A673 (cell line): ENCODE results near the gene MMP24OS. TPM values are rescaled to one million over a fixed set of nuclear protein-coding genes. Genes with fewer than 3 reads are reported as not detected.

Experiments
- BruUV-seq: library from RNA; stranded (reverse); fragments of 400-500 nt; replicated peaks from 2 replicates; lab custom pipeline; 2021; lab: Mats Ljungman, UMichigan
- CTCF ChIA-PET: fragments of 300-600 bp; sonication (Branson Sonifier 250); formaldehyde crosslinking; loops from one replicate; lab custom pipeline; 2022; ENCODE audit warnings: antibody characterized with exemption; lab: Charles Lee
- POLR2A ChIA-PET: fragments of 300-600 bp; sonication (Branson Sonifier 250); formaldehyde crosslinking; loops from one replicate; lab custom pipeline; 2022; ENCODE audit warnings: antibody characterized with exemption; ENCODE audit not compliant: low non-redundant PET; lab: Charles Lee
- DNase-seq: peaks from one replicate; pipeline ENCODE4 v3.0.0-alpha.2; 2015; ENCODE audit warnings: low spot score
- H3K27ac ChIP-seq: fragments of 200-600 bp; sonication (generic); 2 replicates; pipeline ENCODE4 v1.5.1; 2016; ENCODE audit warnings: mixed run types, low read depth, mild to moderate bottlenecking, mixed read lengths, antibody characterized with exemption, low read length; ENCODE audit not compliant: poor library complexity, severe bottlenecking
- H3K27me3 ChIP-seq: fragments of 200-600 bp; sonication (generic); replicated peaks from 2 replicates; pipeline ENCODE4 v1.6.1; 2017; ENCODE audit warnings: mixed run types, low read depth, mild to moderate bottlenecking, mixed read lengths, antibody characterized with exemption, low read length; ENCODE audit not compliant: insufficient read depth, poor library complexity
- H3K36me3 ChIP-seq: fragments of 200-600 bp; sonication (generic); 2 replicates; pipeline ENCODE4 v1.6.1; 2016; ENCODE audit warnings: mixed run types, mild to moderate bottlenecking, mixed read lengths, antibody characterized with exemption, low read length; ENCODE audit not compliant: insufficient read depth, poor library complexity, severe bottlenecking
- H3K4me1 ChIP-seq: fragments of 200-600 bp; sonication (generic); 2 replicates; pipeline ENCODE4 v1.6.1; 2017; ENCODE audit warnings: mixed run types, mild to moderate bottlenecking, mixed read lengths, antibody characterized with exemption, low read length; ENCODE audit not compliant: insufficient read depth, poor library complexity, severe bottlenecking
- H3K4me3 ChIP-seq: fragments of 200-600 bp; sonication (generic); 2 replicates; pipeline ENCODE4 v1.5.1; 2016; ENCODE audit warnings: low read depth, mixed run types, mild to moderate bottlenecking, mixed read lengths, low read length; ENCODE audit not compliant: poor library complexity, severe bottlenecking
- H3K9me3 ChIP-seq: fragments of 200-600 bp; sonication (generic); 2 replicates; pipeline ENCODE4 v1.6.1; 2016; ENCODE audit warnings: mixed run types, low read depth, mild to moderate bottlenecking, mixed read lengths, antibody characterized with exemption, low read length; ENCODE audit not compliant: poor library complexity, severe bottlenecking
- EZH2 ChIP-seq: fragments of 200-600 bp; sonication (generic); IDR thresholded peaks from 2 replicates; pipeline ENCODE4 v1.6.1; 2017; ENCODE audit warnings: borderline replicate concordance, low read depth, mild to moderate bottlenecking, mixed read lengths, antibody characterized with exemption, low read length; ENCODE audit not compliant: poor library complexity, severe bottlenecking
- intact Hi-C: fragments of 100-400 bp; cut with micrococcal nuclease; formaldehyde crosslinking; loops from one replicate; pipeline ENCODE4 v1.10.0; 2022; ENCODE audit not compliant: unreplicated experiment
- total RNA-seq: library from RNA; stranded (reverse); gene quantifications from 2 replicates; pipeline ENCODE4 v1.2.3, GENCODE V29; 2021
- TF ChIP-seq, protein P1 (sequence below): fragments of 300-800, 200-600 bp; sonication (generic); conservative IDR thresholded peaks from 2 replicates; pipeline ENCODE4 v1.5.1; 2017; ENCODE audit warnings: low read depth, mild to moderate bottlenecking, antibody characterized with exemption, low read length, moderate library complexity, mixed read lengths

MMP24OS gene
- total RNA-seq, 1 experiment from 2014 or later, result 26.2 TPM

DNA sequence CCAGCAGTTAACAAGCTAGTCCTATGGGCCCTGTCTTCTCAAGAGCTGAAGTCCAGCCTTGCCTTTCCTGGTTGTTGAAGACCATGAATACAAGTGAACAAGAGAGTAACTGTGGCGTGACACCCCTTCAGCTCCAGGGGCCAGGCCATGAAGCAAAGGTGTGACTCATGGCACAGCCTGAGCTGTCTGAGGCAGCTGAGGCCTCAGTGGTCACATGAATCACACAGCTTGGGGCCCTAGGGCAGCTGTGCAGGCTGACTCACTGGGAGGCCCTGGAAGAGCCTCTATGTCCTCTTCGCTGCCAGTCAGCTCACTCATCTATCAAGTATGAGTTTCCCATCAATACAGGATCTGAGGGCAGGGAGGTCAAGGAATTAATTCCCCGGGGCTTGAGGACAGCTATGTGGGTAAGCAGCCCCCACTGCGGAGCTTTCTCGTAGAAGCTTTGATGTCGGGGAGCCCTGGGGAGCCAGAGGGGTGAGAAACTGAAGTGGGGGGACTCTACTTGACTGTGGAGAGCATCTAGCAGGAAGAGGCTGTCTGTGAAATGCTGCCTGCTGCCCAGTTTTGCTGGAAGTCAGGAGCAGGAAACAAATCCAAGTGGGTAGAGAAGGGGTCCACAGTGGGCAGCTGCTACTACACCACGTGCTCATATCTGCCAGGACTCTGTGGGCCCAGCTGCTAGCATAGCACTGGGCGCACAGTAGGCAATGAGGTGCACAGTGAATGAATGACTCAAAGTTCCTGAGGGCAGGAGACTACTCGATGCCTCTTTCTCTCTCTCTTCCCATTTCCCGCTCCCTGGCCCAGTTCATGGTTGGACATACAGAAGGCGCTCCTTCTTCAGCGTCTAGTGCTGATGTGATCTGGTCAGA is 28.0 kb upstream of the MMP24OS start:
- peak; percentile 40 for DNase-seq
- H3K4me1 ChIP-seq, result no peaks in the 10 kb centered on the region
- intact Hi-C loops, result loop anchor here (5.0 kb wide), 1 partner anchor 131 kb away; the partner anchor contains the start of gene GDF5
- H3K27me3 ChIP-seq, result no peaks in the 10 kb centered on the region
- H3K9me3 ChIP-seq, result no peaks in the 10 kb centered on the region
- TF ChIP-seq, protein P1, sequence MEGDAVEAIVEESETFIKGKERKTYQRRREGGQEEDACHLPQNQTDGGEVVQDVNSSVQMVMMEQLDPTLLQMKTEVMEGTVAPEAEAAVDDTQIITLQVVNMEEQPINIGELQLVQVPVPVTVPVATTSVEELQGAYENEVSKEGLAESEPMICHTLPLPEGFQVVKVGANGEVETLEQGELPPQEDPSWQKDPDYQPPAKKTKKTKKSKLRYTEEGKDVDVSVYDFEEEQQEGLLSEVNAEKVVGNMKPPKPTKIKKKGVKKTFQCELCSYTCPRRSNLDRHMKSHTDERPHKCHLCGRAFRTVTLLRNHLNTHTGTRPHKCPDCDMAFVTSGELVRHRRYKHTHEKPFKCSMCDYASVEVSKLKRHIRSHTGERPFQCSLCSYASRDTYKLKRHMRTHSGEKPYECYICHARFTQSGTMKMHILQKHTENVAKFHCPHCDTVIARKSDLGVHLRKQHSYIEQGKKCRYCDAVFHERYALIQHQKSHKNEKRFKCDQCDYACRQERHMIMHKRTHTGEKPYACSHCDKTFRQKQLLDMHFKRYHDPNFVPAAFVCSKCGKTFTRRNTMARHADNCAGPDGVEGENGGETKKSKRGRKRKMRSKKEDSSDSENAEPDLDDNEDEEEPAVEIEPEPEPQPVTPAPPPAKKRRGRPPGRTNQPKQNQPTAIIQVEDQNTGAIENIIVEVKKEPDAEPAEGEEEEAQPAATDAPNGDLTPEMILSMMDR, result no peak
- TF ChIP-seq EZH2, result no peak
- BruUV-seq, result no TSS peak
- POLR2A ChIA-PET, result no interaction called here
- H3K36me3 ChIP-seq, result no peaks in the 10 kb centered on the region
- CTCF ChIA-PET, result interaction anchor here (0.6 to 1.6 kb wide), 3 partner anchors 22 to 161 kb away, joined by 3 to 8 read pairs (median 7); partner anchors contain the start of gene EIF6
- no peak overlapping the region for H3K4me3 ChIP-seq
- no peak overlapping the region for H3K27ac ChIP-seq

DNA sequence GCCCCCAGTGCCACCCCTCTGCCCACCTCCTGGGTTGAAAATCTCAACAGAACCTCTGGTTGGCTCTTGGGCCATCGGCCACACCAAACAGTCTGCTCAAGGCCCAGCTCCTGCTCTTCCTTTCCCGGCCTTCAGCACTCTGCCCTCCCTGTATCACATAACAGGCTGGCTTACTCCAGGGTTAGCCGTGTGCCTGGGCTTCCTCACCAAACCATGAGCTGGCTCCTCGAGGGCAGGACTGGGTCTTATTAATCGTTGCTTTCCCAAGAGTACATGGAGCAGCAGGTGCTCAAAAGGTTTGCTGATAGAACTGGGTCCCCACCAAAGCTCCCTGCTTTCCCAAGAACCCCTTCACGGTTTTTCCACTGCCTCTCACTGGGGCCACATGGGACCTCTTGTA is 27.0 kb upstream of the MMP24OS start:
- DNase-seq, result no peak
- H3K27me3 ChIP-seq, result no peaks in the 10 kb centered on the region
- POLR2A ChIA-PET, result interaction anchor here (0.6 kb wide), 1 partner anchor 36 kb away, joined by 4 read pairs; no protein-coding TSS in a partner anchor
- H3K4me3 ChIP-seq, result no peak overlapping the region
- H3K4me1 ChIP-seq, result no peaks in the 10 kb centered on the region
- H3K9me3 ChIP-seq, result no peaks in the 10 kb centered on the region
- no TSS peak for BruUV-seq
- H3K27ac ChIP-seq, result no peak overlapping the region
- intact Hi-C loops, result loop anchor here (5.0 kb wide), 2 partner anchors 132 to 142 kb away; partner anchors contain the start of gene GDF5
- CTCF ChIA-PET, result interaction anchor here (1.8 kb wide), 1 partner anchor 25 kb away, joined by 5 read pairs; no protein-coding TSS in a partner anchor
- H3K36me3 ChIP-seq, result no peaks in the 10 kb centered on the region
- TF ChIP-seq, protein P1, result no peak
- no peak for TF ChIP-seq EZH2

DNA sequence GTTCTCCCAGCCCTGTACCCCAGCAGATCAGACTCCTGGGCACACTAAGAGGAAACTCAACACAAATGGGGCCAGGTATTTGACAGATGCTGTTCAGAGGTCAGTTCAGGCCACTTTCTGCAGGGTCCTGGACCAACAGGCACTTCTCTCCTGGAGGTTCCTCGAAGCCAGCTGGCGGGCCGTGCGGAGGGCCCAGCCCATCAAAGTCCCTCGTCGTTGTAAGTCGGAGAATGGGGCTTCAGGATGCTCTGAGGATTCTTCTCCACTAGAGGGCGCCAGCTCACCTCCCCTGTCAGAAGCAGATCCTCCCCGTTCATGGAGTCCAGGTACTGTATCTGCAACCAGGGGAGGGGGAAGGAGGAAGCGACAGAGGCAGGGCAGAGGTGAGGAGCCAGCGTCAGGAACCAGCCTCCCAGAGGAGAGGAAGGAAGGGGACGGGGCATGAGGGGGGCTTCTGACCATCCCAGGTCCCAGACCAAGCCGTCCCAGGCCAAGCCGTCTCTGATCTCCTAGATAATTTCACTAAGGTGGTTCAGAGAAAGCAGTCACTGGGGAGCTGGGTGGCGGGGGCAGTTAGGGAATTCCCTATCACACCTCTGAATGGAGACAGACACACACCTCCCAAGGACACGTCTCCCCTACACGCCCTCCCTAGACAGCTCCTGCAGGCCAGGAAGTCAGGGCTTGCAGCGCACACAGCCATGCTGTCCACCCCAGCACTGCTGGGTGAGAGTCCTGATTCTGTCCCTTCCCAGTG is 26.0 kb upstream of the MMP24OS start:
- no peaks in the 10 kb centered on the region for H3K9me3 ChIP-seq
- no peak overlapping the region for H3K4me3 ChIP-seq
- TF ChIP-seq, protein P1, result peak; percentile 95
- no peak for TF ChIP-seq EZH2
- BruUV-seq, result no TSS peak
- intact Hi-C loops, result loop anchor here (5.0 kb wide), 1 partner anchor 143 kb away; no protein-coding TSS in a partner anchor
- ChIA-PET POLR2A (no interaction called here), CTCF (interaction anchor here (0.9 to 1.8 kb wide), 3 partner anchors 9 to 26 kb away, joined by 4 to 5 read pairs (median 5); partner anchors contain the start of gene EIF6)
- H3K36me3 ChIP-seq, result no peaks in the 10 kb centered on the region
- no peak overlapping the region for H3K27ac ChIP-seq
- DNase-seq, result peak; percentile 86
- no peaks in the 10 kb centered on the region for H3K27me3 ChIP-seq
- no peaks in the 10 kb centered on the region for H3K4me1 ChIP-seq
